GM18909 (cell line): ENCODE results near the gene TNFAIP8L3.
"Not testable (repeated sequence)": the region's sequence is repeated elsewhere in the genome, so short reads cannot be mapped to it uniquely, and the experiment has no call there.

Experiments used
- ATAC-seq: cut with Tn5 transposase; IDR thresholded peaks from one replicate; pipeline ENCODE4 v1.9.1; 2021; ENCODE audit warnings: mild to moderate bottlenecking; ENCODE audit not compliant: unreplicated experiment, poor library complexity

The TNFAIP8L3 gene

GRCh38 chr15:51094606-51095569, at the start of gene TNFAIP8L3:
Gene TNFAIP8L3 (minus strand): TSS chr15:51094906. CDS start chr15:51094595, 311 bp downstream.
- ATAC-seq: no peak

GRCh38 chr15:51144021-51144532, 49.4 kb upstream of the TNFAIP8L3 start:
- no peak for ATAC-seq

GRCh38 chr15:51140347-51140746, 45.6 kb upstream of the TNFAIP8L3 start:
- ATAC-seq: not testable (repeated sequence)

GRCh38 chr15:51139091-51139490, 44.4 kb upstream of the TNFAIP8L3 start:
- no peak for ATAC-seq

GRCh38 chr15:51137880-51138430, 43.2 kb upstream of the TNFAIP8L3 start:
- ATAC-seq: no peak

GRCh38 chr15:51137024-51137423, 42.3 kb upstream of the TNFAIP8L3 start:
- ATAC-seq: no peak

- no peak for ATAC-seq
Measured at GRCh38 chr15:51135276-51135675, 40.6 kb upstream of the TNFAIP8L3 start.

- ATAC-seq: no peak
Measured at GRCh38 chr15:51134416-51135199, 39.9 kb upstream of the TNFAIP8L3 start.

GRCh38 chr15:51133140-51133765, 38.5 kb upstream of the TNFAIP8L3 start:
- no peak for ATAC-seq

GRCh38 chr15:51132384-51133139, 37.9 kb upstream of the TNFAIP8L3 start:
- ATAC-seq: no peak

- ATAC-seq: no peak
Measured at GRCh38 chr15:51131596-51132290, 37.0 kb upstream of the TNFAIP8L3 start.

- no peak for ATAC-seq
Measured at GRCh38 chr15:51130344-51130743, 35.6 kb upstream of the TNFAIP8L3 start.

- no peak for ATAC-seq
Measured at GRCh38 chr15:51129535-51130188, 35.0 kb upstream of the TNFAIP8L3 start.

- ATAC-seq: no peak
Measured at GRCh38 chr15:51128701-51129100, 34.0 kb upstream of the TNFAIP8L3 start.

GRCh38 chr15:51126842-51127241, 32.1 kb upstream of the TNFAIP8L3 start:
- ATAC-seq: no peak

- not testable (repeated sequence) for ATAC-seq
Measured at GRCh38 chr15:51123002-51123401, 28.3 kb upstream of the TNFAIP8L3 start.

- ATAC-seq: no peak
Measured at GRCh38 chr15:51121631-51122225, 27.0 kb upstream of the TNFAIP8L3 start.

- ATAC-seq: no peak
Measured at GRCh38 chr15:51121118-51121517, 26.4 kb upstream of the TNFAIP8L3 start.
